CD1c-positive myeloid dendritic cell (primary cell): ENCODE measurements around the gene EPN2.

Source experiments
- DNase-seq: peaks from one replicate; pipeline ENCODE4 v3.0.0-alpha.2; 2016; ENCODE audit errors: extremely low spot score

EPN2 gene

GRCh38 chr17:19365833-19366636 lies 128.9 kb downstream of the EPN2 start:
- no peak for DNase-seq

- no peak for DNase-seq
Observed at GRCh38 chr17:19366637-19366972, 129.4 kb downstream of the EPN2 start.

GRCh38 chr17:19368229-19368628 lies 131.1 kb downstream of the EPN2 start:
- no peak for DNase-seq

GRCh38 chr17:19369107-19369778 lies 132.1 kb downstream of the EPN2 start:
- no peak for DNase-seq

GRCh38 chr17:19369846-19370492 lies 132.8 kb downstream of the EPN2 start:
- no peak for DNase-seq

GRCh38 chr17:19370493-19370960 lies 133.4 kb downstream of the EPN2 start:
- peak; percentile 52 for DNase-seq

- peak; percentile 26 for DNase-seq
Observed at GRCh38 chr17:19371259-19372010, 134.3 kb downstream of the EPN2 start.

- no peak for DNase-seq
Observed at GRCh38 chr17:19372011-19372370, 134.8 kb downstream of the EPN2 start.

- DNase-seq: no peak
Observed at GRCh38 chr17:19372439-19372838, 135.3 kb downstream of the EPN2 start.

GRCh38 chr17:19372866-19373504 lies 135.8 kb downstream of the EPN2 start:
- DNase-seq: peak; percentile 63

GRCh38 chr17:19374136-19374535 lies 137.0 kb downstream of the EPN2 start:
- no peak for DNase-seq

GRCh38 chr17:19375732-19376131 lies 138.6 kb downstream of the EPN2 start:
- DNase-seq: no peak

GRCh38 chr17:19376811-19377210 lies 139.6 kb downstream of the EPN2 start:
- DNase-seq: no peak

- peak; percentile 98 for DNase-seq
Observed at GRCh38 chr17:19377602-19378415, 140.6 kb downstream of the EPN2 start.

- DNase-seq: peak; percentile 48
Observed at GRCh38 chr17:19378416-19379360, 141.5 kb downstream of the EPN2 start, which contains the start of gene MAPK7. Gene MAPK7 (plus strand): TSS chr17:19378498. CDS start chr17:19378901, 403 bp downstream.

- DNase-seq: no peak
Observed at GRCh38 chr17:19379361-19380065, 142.3 kb downstream of the EPN2 start.

GRCh38 chr17:19380481-19381301 lies 143.5 kb downstream of the EPN2 start:
- no peak for DNase-seq

GRCh38 chr17:19381361-19381740 lies 144.2 kb downstream of the EPN2 start:
- no peak for DNase-seq
